Heart left ventricle (tissue), 16 donors: ENCODE results near the gene RPS6KA4. TPM values are rescaled to one million over a fixed set of nuclear protein-coding genes. Genes with fewer than 3 reads are reported as not detected.

Source experiments
- ATAC-seq, 4 donors: fragments of 200-7000 bp; cut with Tn5 transposase; one replicate each; pipeline ENCODE4 v1.9.1; 2020 to 2022; ENCODE audit warnings: moderate library complexity in 4 of 4, mild to moderate bottlenecking in 3 of 4, moderate number of reproducible peaks in 1 of 4
- DNase-seq, 5 donors: peaks; one replicate each; pipeline ENCODE4 v3.0.0-alpha.2; 2020
- H3K27ac ChIP-seq, 12 donors: fragments of 200-600 bp; sonication (generic) in 4 of 12; one replicate each; pipeline versions ENCODE4 v1.5.0 to v1.8.0; 2016 to 2022; ENCODE audit warnings: mild to moderate bottlenecking in 2 of 12
- H3K27me3 ChIP-seq, 9 donors: fragments of 200-600 bp; sonication (generic) in 2 of 9; one replicate each; pipeline versions ENCODE4 v1.5.1 to v1.8.0; 2016 to 2022; ENCODE audit warnings: mild to moderate bottlenecking in 3 of 9
- H3K36me3 ChIP-seq, 9 donors: fragments of 200-600 bp; sonication (generic) in 2 of 9; one replicate each; pipeline versions ENCODE4 v1.5.0 to v1.8.0; 2018 to 2022; ENCODE audit warnings: mild to moderate bottlenecking in 2 of 9
- H3K4me1 ChIP-seq, 12 donors: fragments of 200-600 bp; sonication (generic) in 4 of 12; one replicate each; pipeline versions ENCODE4 v1.5.0 to v1.8.0; 2016 to 2022; ENCODE audit warnings: mild to moderate bottlenecking in 3 of 12
- H3K4me3 ChIP-seq, 12 donors: fragments of 200-600 bp; sonication (generic) in 4 of 12; one replicate each; pipeline versions ENCODE4 v1.5.0 to v1.8.0; 2017 to 2022; ENCODE audit warnings: mild to moderate bottlenecking in 9 of 12, moderate library complexity in 4 of 12
- H3K9me3 ChIP-seq, 12 donors: fragments of 200-600 bp; sonication (generic) in 4 of 12; one replicate each; pipeline versions ENCODE4 v1.5.0 to v1.8.0; 2016 to 2022; ENCODE audit warnings: mild to moderate bottlenecking in 1 of 12
- POLR2A ChIP-seq, 2 donors: fragments of 450-650 bp; IDR thresholded peaks; one replicate each; pipeline ENCODE4 v1.6.1; 2017; ENCODE audit warnings: antibody characterized with exemption in 2 of 2, mild to moderate bottlenecking in 2 of 2, moderate library complexity in 2 of 2
- WGBS, 4 donors: extraction: QIAGEN DNeasy Blood & Tissue Kit in 2 of 4; methylation state at CpG; one replicate each; pipeline versions ENCODE4 v1.1.5 to v1.1.7; 2013 to 2018; 5-methylcytosine and 5-hydroxymethylcytosine counted together
- intact Hi-C, 10 donors: fragments of 100-400 bp; cut with DNase I; formaldehyde crosslinking; loops; one replicate each; pipeline versions ENCODE4 v1.11.1 to v1.14.2; 2022
- polyA plus RNA-seq, 2 donors: library from polyadenylated mRNA; stranded (reverse); fragments of 200-250 nt; gene quantifications; one replicate each; pipeline ENCODE4 v1.2.3, GENCODE V29; 2013
- total RNA-seq, 9 donors: library from RNA; depleted of rRNA in 2 of 9; stranded (reverse); fragments of >200 nt in 2 of 9; fragmentation: NEBNext Ultra II Directional in 3 of 9; extraction: Animal tissue kit (Norgen Biotek cat#: 25700) in 3 of 9; gene quantifications; one replicate each; pipeline versions ENCODE4 v1.1.0 to v1.2.4, GENCODE V29; 2016 to 2023
- TF ChIP-seq, protein P1 (sequence below), 12 donors: fragments of 200-600 bp; sonication (generic) in 4 of 12; IDR thresholded peaks; one replicate each; pipeline versions ENCODE4 v1.5.0 to v1.8.0; 2018 to 2022; ENCODE audit warnings: antibody characterized with exemption in 12 of 12, mild to moderate bottlenecking in 5 of 12
- donor health status: ischemic (EF 13 %, LVEDD 7.1; RV severe dilation, severe dysfunction).
- donor health status: healthy with polysubstance abuse.
- donor health status: DM: no; HTN: yes; CAD: no.
- donor health status: DM: no; HTN: no; CAD: no.
- donor health status: ischemic (EF 25% LVEDD 6.9; RV normal size, moderate dysfunction).
- donor health status: ischemic (EF 25% LVEDD 5.7; RV mildly dilated, moderate dysfunction).
- donor health status: healthy.
- donor health status: DM: yes; HTN: yes; CAD: no.
- donor health status: ischemic (EF 35%, LVEDD 5.7; RV mildly dilated, moderate dysfunction).
- donor health status: nonischemic (EF 11% LVEDD 7.7; RV severe dilation, severe dysfunction).
- donor health status: DM: yes; HTN: yes; CAD: no.
- donor health status: PGD.
- donor health status: ischemic (EF 29% LVEDD 5.4; RV normal size, mild dysfunction).
- donor health status: nonischemic (EF 23%, LVEDD 6.1; RV moderate dilation, normal function).

The RPS6KA4 gene
- total and polyA plus RNA-seq, 11 donors, result 12.8 to 32.5 (median 18.3) TPM

DNA sequence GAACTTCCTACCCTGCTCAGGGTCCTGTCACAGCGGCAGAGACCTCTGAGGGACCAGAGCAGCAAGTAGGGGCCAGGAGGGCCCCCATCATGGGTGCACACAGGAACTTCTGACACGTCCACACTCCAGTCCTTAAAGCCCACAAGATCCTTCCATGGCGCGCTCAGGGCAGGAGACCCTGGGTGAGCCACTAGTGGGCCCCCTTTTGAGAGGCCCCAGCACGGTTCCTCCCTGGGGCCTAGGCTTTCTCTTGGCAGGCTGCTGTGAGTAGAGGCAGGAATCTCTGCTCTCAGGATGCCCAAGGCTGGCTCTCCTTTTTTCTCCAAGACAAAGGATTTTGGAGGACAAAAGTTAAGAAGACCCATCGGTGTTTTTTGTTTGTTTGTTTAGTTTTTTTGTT lies 22.4 kb downstream of the RPS6KA4 start:
- Histone ChIP-seq H3K4me3 (no peak overlapping the region), H3K4me1 (peaks cover 0 to 32% (median 12%) of the 10 kb centered on the region in 12 donors), H3K27me3 (no peaks in the 10 kb centered on the region), H3K36me3 (no peaks in the 10 kb centered on the region), H3K9me3 (no peaks in the 10 kb centered on the region), H3K27ac (no peak overlapping the region)
- intact Hi-C loops, result no loop called here
- TF ChIP-seq, protein P1, sequence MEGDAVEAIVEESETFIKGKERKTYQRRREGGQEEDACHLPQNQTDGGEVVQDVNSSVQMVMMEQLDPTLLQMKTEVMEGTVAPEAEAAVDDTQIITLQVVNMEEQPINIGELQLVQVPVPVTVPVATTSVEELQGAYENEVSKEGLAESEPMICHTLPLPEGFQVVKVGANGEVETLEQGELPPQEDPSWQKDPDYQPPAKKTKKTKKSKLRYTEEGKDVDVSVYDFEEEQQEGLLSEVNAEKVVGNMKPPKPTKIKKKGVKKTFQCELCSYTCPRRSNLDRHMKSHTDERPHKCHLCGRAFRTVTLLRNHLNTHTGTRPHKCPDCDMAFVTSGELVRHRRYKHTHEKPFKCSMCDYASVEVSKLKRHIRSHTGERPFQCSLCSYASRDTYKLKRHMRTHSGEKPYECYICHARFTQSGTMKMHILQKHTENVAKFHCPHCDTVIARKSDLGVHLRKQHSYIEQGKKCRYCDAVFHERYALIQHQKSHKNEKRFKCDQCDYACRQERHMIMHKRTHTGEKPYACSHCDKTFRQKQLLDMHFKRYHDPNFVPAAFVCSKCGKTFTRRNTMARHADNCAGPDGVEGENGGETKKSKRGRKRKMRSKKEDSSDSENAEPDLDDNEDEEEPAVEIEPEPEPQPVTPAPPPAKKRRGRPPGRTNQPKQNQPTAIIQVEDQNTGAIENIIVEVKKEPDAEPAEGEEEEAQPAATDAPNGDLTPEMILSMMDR (IDR thresholded peaks at IDR 0.05), result no peak
- no peak for TF ChIP-seq POLR2A (IDR thresholded peaks at IDR 0.05)
- ATAC-seq, result no peak
- DNase-seq, result no peak
- 74 to 80% (median 78%) methylated on average over 6 of the region's 6 CpGs for WGBS, 4 donors

DNA sequence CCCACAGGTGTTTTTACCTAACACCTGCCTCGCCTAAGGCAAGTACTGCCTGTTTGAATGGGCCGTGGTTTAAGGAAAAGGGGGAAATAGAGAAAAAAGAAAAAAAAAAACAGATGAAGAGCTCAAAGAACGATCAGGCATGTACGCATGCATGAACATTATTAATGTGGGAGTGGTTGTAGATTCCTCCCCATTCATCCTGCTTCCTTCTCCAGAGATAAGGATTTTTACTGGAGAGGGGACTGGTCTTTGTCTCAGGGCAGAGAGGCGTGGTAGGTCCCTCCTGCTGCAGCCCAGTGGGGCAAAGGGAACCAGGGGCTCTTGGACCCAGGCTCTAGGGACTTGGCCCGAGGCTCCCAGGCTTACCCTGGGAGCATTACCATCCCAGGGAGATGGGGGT lies 23.1 kb downstream of the RPS6KA4 start:
- Histone ChIP-seq H3K27me3 (no peaks in the 10 kb centered on the region), H3K4me1 (peaks cover 0 to 32% (median 12%) of the 10 kb centered on the region in 12 donors), H3K4me3 (no peak overlapping the region), H3K27ac (no peak overlapping the region), H3K9me3 (no peaks in the 10 kb centered on the region), H3K36me3 (no peaks in the 10 kb centered on the region)
- DNase-seq (no peak), ATAC-seq (no peak)
- 68 to 79% (median 69%) methylated on average over 6 of the region's 6 CpGs for WGBS, 4 donors
- TF ChIP-seq, protein P1 (IDR thresholded peaks at IDR 0.05), result no peak
- TF ChIP-seq POLR2A (IDR thresholded peaks at IDR 0.05), result no peak
- intact Hi-C loops, result no loop called here

DNA sequence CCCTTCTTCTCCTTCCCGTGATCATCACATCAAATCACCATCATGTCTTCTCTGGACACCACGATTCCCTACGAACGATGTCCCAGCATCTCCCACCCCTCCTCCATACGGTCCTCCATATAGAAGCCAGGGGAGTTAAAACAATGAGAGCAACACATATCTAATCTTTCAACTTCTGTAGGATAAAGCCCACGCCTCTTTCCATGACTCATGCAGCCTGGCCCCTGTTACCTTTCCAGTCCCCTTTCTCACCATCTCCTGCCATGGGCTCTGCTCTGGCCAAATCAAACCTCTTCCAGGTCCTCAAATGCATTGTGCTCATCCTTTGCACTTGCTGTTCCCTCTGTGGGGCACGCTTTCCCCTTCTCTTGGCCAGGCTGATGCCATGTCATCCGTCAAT lies 23.6 kb downstream of the RPS6KA4 start:
- H3K27me3 ChIP-seq, result no peaks in the 10 kb centered on the region

DNA sequence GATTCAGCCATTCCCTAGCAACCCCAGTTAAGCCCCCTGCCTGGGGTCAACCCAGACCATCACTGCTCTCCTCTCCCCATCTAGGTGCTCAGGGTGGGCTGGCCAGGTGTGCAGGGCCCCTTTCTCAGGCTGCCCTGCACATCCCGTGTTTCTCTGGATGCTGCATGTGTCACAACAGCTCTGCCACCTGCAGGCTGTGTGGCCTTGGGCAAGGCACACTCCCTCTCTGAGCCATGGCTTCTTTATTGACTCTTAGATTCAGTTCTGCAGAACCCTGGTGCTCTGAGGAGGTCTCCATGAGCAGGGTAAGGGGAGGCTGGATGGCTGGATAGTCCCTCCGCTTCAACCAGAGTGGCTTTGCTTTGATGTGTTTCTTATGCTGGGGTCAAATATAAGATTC lies 24.6 kb downstream of the RPS6KA4 start:
- H3K27me3 ChIP-seq, result no peaks in the 10 kb centered on the region
- no peaks in the 10 kb centered on the region for H3K9me3 ChIP-seq
- TF ChIP-seq, protein P1 (IDR thresholded peaks at IDR 0.05), result no peak
- no peak for TF ChIP-seq POLR2A (IDR thresholded peaks at IDR 0.05)
- intact Hi-C loops, result no loop called here
- H3K27ac ChIP-seq, result no peak overlapping the region
- no peak for ATAC-seq
- WGBS, 4 donors, result 47 to 100% (median 70%) methylated on average over 1 to 2 of the region's 2 CpGs
- no peak overlapping the region for H3K4me3 ChIP-seq
- H3K4me1 ChIP-seq, result peaks cover 0 to 27% (median 8%) of the 10 kb centered on the region in 12 donors
- no peaks in the 10 kb centered on the region for H3K36me3 ChIP-seq
- DNase-seq, result no peak

More for the DNA sequence above, 23.6 kb downstream of the RPS6KA4 start:
- H3K4me1 ChIP-seq, result peaks cover 0 to 32% (median 12%) of the 10 kb centered on the region in 12 donors
- WGBS, 4 donors, result 57 to 73% (median 69%) methylated on average over 8 of the region's 8 CpGs
- H3K36me3 ChIP-seq, result no peaks in the 10 kb centered on the region
- no peak overlapping the region for H3K4me3 ChIP-seq
- no peak for TF ChIP-seq POLR2A (IDR thresholded peaks at IDR 0.05)
- TF ChIP-seq, protein P1 (IDR thresholded peaks at IDR 0.05), result no peak
- no peaks in the 10 kb centered on the region for H3K9me3 ChIP-seq
- no peak for DNase-seq
- H3K27ac ChIP-seq, result no peak overlapping the region
- ATAC-seq, result no peak
- intact Hi-C loops, result no loop called here
